Measurements from ENCODE around the gene PSAT1. TPM values are rescaled to one million over a fixed set of nuclear protein-coding genes. Genes with fewer than 3 reads are reported as not detected.

Gene PSAT1
- total and polyA plus RNA-seq, 2 of the 13 experiments (the other 11 are each of a cell fraction or from before 2014, with no cell fraction given): 135 to 229 TPM

- Histone ChIP-seq H2AFZ (ENCODE audit: low read length) (no peak overlapping the region), H3K4me3 (replicated peaks in 1 of 3; ENCODE audit: insufficient read depth in 1 of 3, low read depth in 2 of 3, low read length in 3 of 3) (no peak overlapping the region), H4K20me1 (ENCODE audit: insufficient read depth, low read length) (no peaks in the 10 kb centered on the region), H3K27ac (ENCODE audit: extremely low read length, insufficient read depth, low read length) (no peak overlapping the region), H3K27me3 (ENCODE audit: control insufficient read depth in 1 of 2, insufficient read depth in 2 of 2, low read length in 2 of 2) (no peaks in the 10 kb centered on the region), H3K79me2 (ENCODE audit: insufficient read depth, low read length) (no peaks in the 10 kb centered on the region), H3K9me3 (ENCODE audit: low read length) (no peaks in the 10 kb centered on the region), H3K4me2 (ENCODE audit: low read depth, low read length) (no peak overlapping the region), H3K36me3 (replicated peaks in 1 of 2; ENCODE audit: control insufficient read depth in 1 of 2, insufficient read depth in 2 of 2, low read length in 2 of 2) (no peaks in the 10 kb centered on the region), H3K4me1 (ENCODE audit: insufficient read depth, low read length) (no peaks in the 10 kb centered on the region), H3K9ac (ENCODE audit: insufficient read depth, low read depth, low read length) (no peak overlapping the region)
- no TSS peak for BruUV-seq (replicated peaks)
- in situ Hi-C loops (cut with HindIII; ENCODE audit: extremely low pct_ligation_motif_present, low pct_unique_long_range_greater_than_20kb): no loop called here
- ChIA-PET CTCF (ENCODE audit: low intra/inter-chr PET ratio, low total read pairs) (no interaction called here), POLR2A (no interaction called here)
- FAIRE-seq (no peak), DNase-seq (ENCODE audit: low spot score) (no peak), ATAC-seq (no peak)
- intact Hi-C loops (cut with micrococcal nuclease; ENCODE audit: unreplicated experiment): no loop called here
- 64% methylated on average over 7 of the region's 7 CpGs for WGBS (ENCODE audit: low lambda C conversion rate)
- TF ChIP-seq ZNF570 (CRISPR knock-in tag; IDR thresholded peaks at IDR 0.05; ENCODE audit: borderline replicate concordance) (no peak), CAMTA2 (CRISPR knock-in tag; IDR thresholded peaks at IDR 0.05; ENCODE audit: borderline replicate concordance) (no peak)
These were observed 74.1 kb downstream of the PSAT1 start for GRCh38 chr9:78370991-78371390.

- ChIA-PET CTCF (ENCODE audit: low intra/inter-chr PET ratio, low total read pairs) (no interaction called here), POLR2A (no interaction called here)
- no peak for ATAC-seq
- Histone ChIP-seq H3K36me3 (replicated peaks in 1 of 2; ENCODE audit: control insufficient read depth in 1 of 2, insufficient read depth in 2 of 2, low read length in 2 of 2) (no peaks in the 10 kb centered on the region), H3K9ac (ENCODE audit: insufficient read depth, low read depth, low read length) (no peak overlapping the region), H2AFZ (ENCODE audit: low read length) (no peak overlapping the region), H3K79me2 (ENCODE audit: insufficient read depth, low read length) (no peaks in the 10 kb centered on the region), H3K4me1 (ENCODE audit: insufficient read depth, low read length) (no peaks in the 10 kb centered on the region), H4K20me1 (ENCODE audit: insufficient read depth, low read length) (no peaks in the 10 kb centered on the region), H3K27me3 (ENCODE audit: control insufficient read depth in 1 of 2, insufficient read depth in 2 of 2, low read length in 2 of 2) (no peaks in the 10 kb centered on the region), H3K4me3 (replicated peaks in 1 of 3; ENCODE audit: insufficient read depth in 1 of 3, low read depth in 2 of 3, low read length in 3 of 3) (no peak overlapping the region), H3K27ac (ENCODE audit: extremely low read length, insufficient read depth, low read length) (no peak overlapping the region), H3K4me2 (ENCODE audit: low read depth, low read length) (no peak overlapping the region), H3K9me3 (ENCODE audit: low read length) (no peaks in the 10 kb centered on the region)
- WGBS (ENCODE audit: low lambda C conversion rate): 85% methylated on average over 7 of the region's 7 CpGs
- in situ Hi-C loops (cut with HindIII; ENCODE audit: extremely low pct_ligation_motif_present, low pct_unique_long_range_greater_than_20kb): no loop called here
- BruUV-seq (replicated peaks): no TSS peak
- DNase-seq (ENCODE audit: low spot score): no peak
- intact Hi-C loops (cut with micrococcal nuclease; ENCODE audit: unreplicated experiment): no loop called here
- no peak for FAIRE-seq
- TF ChIP-seq ARID5B (CRISPR knock-in tag; IDR thresholded peaks at IDR 0.05): no peak
- TF ChIP-seq IKZF1 (IDR thresholded peaks at IDR 0.05): no peak
- no peak for TF ChIP-seq ZNF792 (CRISPR knock-in tag; IDR thresholded peaks at IDR 0.05)
- no peak for TF ChIP-seq ZZZ3 (CRISPR knock-in tag; IDR thresholded peaks at IDR 0.05; ENCODE audit: borderline replicate concordance)
- TF ChIP-seq MAFG (CRISPR knock-in tag; IDR thresholded peaks at IDR 0.05): no peak
- TF ChIP-seq MAX (IDR thresholded peaks at IDR 0.05): no peak
- no peak for TF ChIP-seq TAF15 (IDR thresholded peaks at IDR 0.05; ENCODE audit: low read depth, low read length, poor library complexity, severe bottlenecking)
- TF ChIP-seq SIX1 (CRISPR knock-in tag; IDR thresholded peaks at IDR 0.05; ENCODE audit: borderline replicate concordance): no peak
- no peak for TF ChIP-seq SMAD9 (CRISPR knock-in tag; IDR thresholded peaks at IDR 0.05)
- no peak for TF ChIP-seq BCLAF1 (IDR thresholded peaks at IDR 0.05)
- no peak for TF ChIP-seq ZBTB3 (CRISPR knock-in tag; IDR thresholded peaks at IDR 0.05; ENCODE audit: borderline replicate concordance, low read depth)
- TF ChIP-seq NFIB (CRISPR knock-in tag; IDR thresholded peaks at IDR 0.05; ENCODE audit: borderline replicate concordance): no peak
These were observed 75.1 kb downstream of the PSAT1 start for GRCh38 chr9:78371981-78372380.

Measured in HepG2 (cell line).